OCI-LY7 (cell line): Measurements from ENCODE around the gene MEMO1. TPM values are rescaled to one million over a fixed set of nuclear protein-coding genes. Genes with fewer than 3 reads are reported as not detected.

ENCODE experiments used
- BruUV-seq: library from RNA; stranded (reverse); fragments of 400-500 nt; replicated peaks from 2 replicates; lab custom pipeline; 2021; lab: Mats Ljungman, UMichigan
- CTCF ChIA-PET: fragments of 300-600 bp; sonication (Branson Sonifier 250); formaldehyde crosslinking; loops from one replicate; lab custom pipeline; 2022; ENCODE audit warnings: antibody characterized with exemption; ENCODE audit not compliant: unreplicated experiment; lab: Charles Lee
- POLR2A ChIA-PET: fragments of 300-600 bp; sonication (Branson Sonifier 250); formaldehyde crosslinking; loops from one replicate; lab custom pipeline; 2022; ENCODE audit warnings: antibody characterized with exemption; lab: Charles Lee
- DNase-seq: peaks from one replicate; pipeline ENCODE4 v3.0.0-alpha.2; 2015; ENCODE audit warnings: low spot score
- H2AFZ ChIP-seq: fragments of 200-600 bp; sonication (generic), shearing (Covaris generic); 2 replicates; pipeline ENCODE4 v1.6.1; 2014; ENCODE audit warnings: mild to moderate bottlenecking, antibody characterized with exemption, low read length, moderate library complexity
- H3K27ac ChIP-seq: fragments of 200-600 bp; sonication (generic); 2 replicates; pipeline ENCODE4 v1.5.1; 2014; ENCODE audit warnings: mixed run types, low read depth, mild to moderate bottlenecking, moderate library complexity, low read length, inconsistent platforms; ENCODE audit not compliant: poor library complexity, severe bottlenecking
- H3K36me3 ChIP-seq: fragments of 200-600 bp; sonication (generic); 2 replicates; pipeline ENCODE4 v1.6.1; 2014; ENCODE audit warnings: mild to moderate bottlenecking, antibody characterized with exemption, low read length, moderate library complexity, mixed read lengths; ENCODE audit not compliant: insufficient read depth
- H3K4me1 ChIP-seq: fragments of 200-600 bp; sonication (generic); 2 replicates; pipeline ENCODE4 v1.5.1; 2014; ENCODE audit warnings: mild to moderate bottlenecking, low read length; ENCODE audit not compliant: insufficient read depth, poor library complexity, severe bottlenecking
- H3K4me2 ChIP-seq: fragments of 200-600 bp; sonication (generic); 2 replicates; pipeline ENCODE4 v1.6.1; 2014; ENCODE audit warnings: mild to moderate bottlenecking, low read length
- H3K4me3 ChIP-seq: fragments of 200-600 bp; sonication (generic); 2 replicates; pipeline ENCODE4 v1.5.1; 2014; ENCODE audit warnings: mild to moderate bottlenecking, low read depth, low read length; ENCODE audit not compliant: poor library complexity, severe bottlenecking
- H3K79me2 ChIP-seq: fragments of 200-600 bp; sonication (generic); 2 replicates; pipeline ENCODE4 v1.6.1; 2016; ENCODE audit warnings: low read depth, mild to moderate bottlenecking, low read length, moderate library complexity, mixed read lengths; ENCODE audit not compliant: insufficient read depth
- H3K9me2 ChIP-seq: fragments of 200-600 bp; sonication (generic); 2 replicates; pipeline ENCODE4 v1.6.1; 2016; ENCODE audit warnings: mild to moderate bottlenecking, low read length, mixed read lengths; ENCODE audit not compliant: insufficient read depth
- H3K9me3 ChIP-seq: fragments of 200-600 bp; sonication (generic); 2 replicates; pipeline ENCODE4 v1.6.1; 2014; ENCODE audit warnings: mild to moderate bottlenecking, mixed run types, low read length, mixed read lengths
- H4K20me1 ChIP-seq: fragments of 200-600 bp; sonication (generic); 2 replicates; pipeline ENCODE4 v1.6.1; 2014; ENCODE audit warnings: mild to moderate bottlenecking, antibody characterized with exemption, low read length, moderate library complexity, mixed read lengths; ENCODE audit not compliant: insufficient read depth
- CTCF ChIP-seq: fragments of 200-600 bp; sonication (generic); conservative IDR thresholded peaks from 2 replicates; pipeline ENCODE4 v1.5.1; 2014; ENCODE audit warnings: mild to moderate bottlenecking, antibody characterized with exemption, low read length, moderate library complexity, mixed read lengths
- EZH2phosphoT487 ChIP-seq: fragments of 200-600 bp; sonication (generic); IDR thresholded peaks from 2 replicates; pipeline ENCODE4 v1.6.1; 2018; ENCODE audit warnings: low read depth, borderline replicate concordance, mild to moderate bottlenecking, mixed run types, antibody characterized with exemption, low read length, moderate library complexity, mixed read lengths
- intact Hi-C: fragments of 100-400 bp; cut with micrococcal nuclease; formaldehyde crosslinking; loops from one replicate; pipeline ENCODE4 v1.10.0; 2022; ENCODE audit not compliant: unreplicated experiment
- total RNA-seq, 2 experiments: library from RNA; depleted of rRNA in 1 of 2; stranded (reverse); fragments of >200 nt in 1 of 2; shearing (Covaris generic) in 1 of 2; gene quantifications; 2 replicates each; pipeline ENCODE4 v1.2.3, GENCODE V29; 2014 to 2022

The MEMO1 gene
- total RNA-seq, 2 experiments from 2014 or later, result 24.0 to 54.0 TPM

- Histone ChIP-seq H2AFZ (no peak overlapping the region), H3K27ac (no peak overlapping the region), H3K79me2 (peaks cover 35% of the 10 kb centered on the region), H3K4me2 (no peak overlapping the region), H3K9me3 (no peaks in the 10 kb centered on the region), H4K20me1 (peaks cover 10% of the 10 kb centered on the region; the same call in 1 of the 2 replicates), H3K4me3 (no peak overlapping the region), H3K9me2 (no peaks in the 10 kb centered on the region), H3K4me1 (no peaks in the 10 kb centered on the region), H3K36me3 (peaks cover 34% of the 10 kb centered on the region)
- no TSS peak for BruUV-seq
- ChIA-PET POLR2A (interaction anchor here (0.7 kb wide), 1 partner anchor 532 kb away, joined by 3 read pairs; no protein-coding TSS in a partner anchor), CTCF (no interaction called here)
- no peak for TF ChIP-seq CTCF
- TF ChIP-seq EZH2phosphoT487, result no peak
- intact Hi-C loops, result no loop called here
- no peak for DNase-seq
Observed at GRCh38 chr2:31940920-31941319, 69.9 kb downstream of the MEMO1 start.

- H3K27ac ChIP-seq, result no peak overlapping the region
- no peak overlapping the region for H3K4me3 ChIP-seq
- CTCF ChIA-PET, result no interaction called here
- H3K9me2 ChIP-seq, result no peaks in the 10 kb centered on the region
- peaks cover 26% of the 10 kb centered on the region; the same call in 1 of the 2 replicates for H3K79me2 ChIP-seq
- no peaks in the 10 kb centered on the region for H3K4me1 ChIP-seq
- H3K9me3 ChIP-seq, result no peaks in the 10 kb centered on the region
- intact Hi-C loops, result no loop called here
- no peak for DNase-seq
- BruUV-seq, result no TSS peak
- H3K4me2 ChIP-seq, result no peak overlapping the region
- no peak overlapping the region for H2AFZ ChIP-seq
- H4K20me1 ChIP-seq, result no peaks in the 10 kb centered on the region
- H3K36me3 ChIP-seq, result peaks cover 29% of the 10 kb centered on the region
- no peak for TF ChIP-seq EZH2phosphoT487
- no peak for TF ChIP-seq CTCF
- POLR2A ChIA-PET, result interaction anchor here (0.5 to 1.3 kb wide), 5 partner anchors 9 to 240 kb away, joined by 3 read pairs; no protein-coding TSS in a partner anchor
Observed at GRCh38 chr2:31937741-31938140, 73.1 kb downstream of the MEMO1 start.

GRCh38 chr2:31935370-31935769 lies 75.4 kb downstream of the MEMO1 start:
- H4K20me1 ChIP-seq, result no peaks in the 10 kb centered on the region
- no peak overlapping the region for H2AFZ ChIP-seq
- no peak for DNase-seq
- no TSS peak for BruUV-seq
- peaks cover 36% of the 10 kb centered on the region; the same call in 1 of the 2 replicates for H3K79me2 ChIP-seq
- no peak overlapping the region for H3K4me3 ChIP-seq
- no peaks in the 10 kb centered on the region for H3K4me1 ChIP-seq
- TF ChIP-seq EZH2phosphoT487, result no peak
- TF ChIP-seq CTCF, result no peak
- H3K4me2 ChIP-seq, result no peak overlapping the region
- intact Hi-C loops, result no loop called here
- no peak overlapping the region for H3K27ac ChIP-seq
- H3K9me3 ChIP-seq, result no peaks in the 10 kb centered on the region
- CTCF ChIA-PET, result no interaction called here
- POLR2A ChIA-PET, result no interaction called here
- H3K36me3 ChIP-seq, result peaks cover 24% of the 10 kb centered on the region
- H3K9me2 ChIP-seq, result no peaks in the 10 kb centered on the region
